ENCODE measurements around the gene CAMSAP1.

DNA sequence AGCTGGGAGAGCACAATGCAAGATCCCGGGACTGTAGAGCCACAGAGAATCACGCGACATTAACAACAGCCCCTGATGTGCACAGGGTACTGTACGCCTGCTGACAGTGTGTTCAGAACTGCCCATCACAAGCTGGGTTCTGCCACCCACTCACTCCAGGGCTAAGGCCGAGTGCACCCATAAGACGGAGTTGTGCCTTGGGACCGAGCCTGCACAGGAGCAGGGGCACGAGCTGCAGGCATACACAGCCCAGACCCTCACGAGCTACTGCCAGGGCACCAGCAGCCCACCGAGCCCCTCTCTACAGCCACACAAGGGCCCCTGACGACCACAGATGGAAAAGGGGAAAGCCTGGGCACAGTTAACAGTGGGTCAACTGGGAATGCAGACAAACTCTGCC lies 67.8 kb downstream of the CAMSAP1 start:
- TF ChIP-seq, protein P1, sequence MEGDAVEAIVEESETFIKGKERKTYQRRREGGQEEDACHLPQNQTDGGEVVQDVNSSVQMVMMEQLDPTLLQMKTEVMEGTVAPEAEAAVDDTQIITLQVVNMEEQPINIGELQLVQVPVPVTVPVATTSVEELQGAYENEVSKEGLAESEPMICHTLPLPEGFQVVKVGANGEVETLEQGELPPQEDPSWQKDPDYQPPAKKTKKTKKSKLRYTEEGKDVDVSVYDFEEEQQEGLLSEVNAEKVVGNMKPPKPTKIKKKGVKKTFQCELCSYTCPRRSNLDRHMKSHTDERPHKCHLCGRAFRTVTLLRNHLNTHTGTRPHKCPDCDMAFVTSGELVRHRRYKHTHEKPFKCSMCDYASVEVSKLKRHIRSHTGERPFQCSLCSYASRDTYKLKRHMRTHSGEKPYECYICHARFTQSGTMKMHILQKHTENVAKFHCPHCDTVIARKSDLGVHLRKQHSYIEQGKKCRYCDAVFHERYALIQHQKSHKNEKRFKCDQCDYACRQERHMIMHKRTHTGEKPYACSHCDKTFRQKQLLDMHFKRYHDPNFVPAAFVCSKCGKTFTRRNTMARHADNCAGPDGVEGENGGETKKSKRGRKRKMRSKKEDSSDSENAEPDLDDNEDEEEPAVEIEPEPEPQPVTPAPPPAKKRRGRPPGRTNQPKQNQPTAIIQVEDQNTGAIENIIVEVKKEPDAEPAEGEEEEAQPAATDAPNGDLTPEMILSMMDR (IDR thresholded peaks at IDR 0.05), result no peak
- no peak for TF ChIP-seq POLR2A (IDR thresholded peaks at IDR 0.05)
